ENCODE measurements around the gene P3H1.

- TF ChIP-seq POLR2AphosphoS5 (IDR thresholded peaks at IDR 0.05; ENCODE audit: low read depth, low read length) = no peak
- TF ChIP-seq CTCF (IDR thresholded peaks at IDR 0.05) = no peak
- no peak for TF ChIP-seq REST (IDR thresholded peaks at IDR 0.05; ENCODE audit: insufficient read depth in 1 of 2, low read depth in 2 of 2, low read length in 1 of 2)
- TF ChIP-seq TCF7L2 (IDR thresholded peaks at IDR 0.05; ENCODE audit: low read depth, low read length) = no peak
Measured at GRCh38 chr1:42746436-42747105, 20.3 kb downstream of the P3H1 start.
